ENCODE results near the gene TAC4. TPM values are rescaled to one million over a fixed set of nuclear protein-coding genes. Genes with fewer than 3 reads are reported as not detected.

TAC4 gene
- total and polyA plus RNA-seq, 2 of the 13 experiments (the other 11 are each of a cell fraction or from before 2014, with no cell fraction given), result not detected

DNA sequence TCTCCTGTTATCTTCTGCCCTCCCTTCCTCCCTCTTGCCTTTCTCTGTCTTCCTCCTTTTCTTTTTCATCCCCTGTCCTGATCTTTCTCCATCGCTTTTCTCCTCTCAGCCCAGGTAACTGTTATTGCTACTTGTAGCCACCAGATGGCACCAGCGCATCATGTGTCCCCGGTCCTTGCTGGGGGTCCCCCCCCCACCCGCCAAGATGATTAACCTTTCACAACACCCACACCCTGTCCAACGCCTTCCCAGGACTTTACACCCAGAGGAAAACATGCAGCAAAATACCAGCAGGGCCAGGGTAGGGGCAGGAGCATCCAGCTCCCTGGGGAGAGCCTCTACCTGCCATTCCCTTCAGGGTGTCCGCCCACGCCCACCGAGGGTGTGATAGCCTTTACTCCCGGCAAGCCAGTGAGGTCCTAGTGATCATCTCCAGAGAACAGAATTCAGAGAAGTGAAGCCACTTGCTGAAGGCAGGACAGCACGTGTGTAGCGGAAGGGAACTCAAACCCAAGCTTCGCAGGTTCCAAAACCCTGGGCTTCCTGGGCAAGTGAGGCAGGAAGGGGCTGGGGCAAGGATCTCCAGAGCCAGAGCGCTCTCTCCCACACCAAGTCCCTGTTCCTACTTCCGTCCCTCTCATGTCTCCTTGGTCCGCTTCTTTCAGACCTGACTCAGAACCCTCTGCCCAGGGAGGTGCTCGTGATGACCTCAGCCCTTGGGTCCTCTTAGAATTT is 13.4 kb upstream of the TAC4 start (continued):
- TF ChIP-seq FOXJ3 (CRISPR knock-in tag; IDR thresholded peaks at IDR 0.05; ENCODE audit: borderline replicate concordance) (no peak), MEF2D (CRISPR knock-in tag; IDR thresholded peaks at IDR 0.05) (peak; percentile 75; the same call in 1 of the 2 replicates), ZKSCAN1 (IDR thresholded peaks at IDR 0.05; ENCODE audit: low read length) (no peak), TP53 (CRISPR knock-in tag; conservative IDR thresholded peaks at IDR 0.05) (no peak), ZFAT (CRISPR knock-in tag; conservative IDR thresholded peaks at IDR 0.05) (no peak), ZNF713 (CRISPR knock-in tag; IDR thresholded peaks at IDR 0.05) (no peak), CBX5 (CRISPR knock-in tag; IDR thresholded peaks at IDR 0.05; ENCODE audit: borderline replicate concordance) (peak; percentile 69; the same call in 1 of the 2 replicates), ESRRA (CRISPR knock-in tag; IDR thresholded peaks at IDR 0.05; ENCODE audit: low read depth) (no peak), GATA4 (IDR thresholded peaks at IDR 0.05; ENCODE audit: borderline replicate concordance, low read depth) (no peak), KAT8 (CRISPR knock-in tag; IDR thresholded peaks at IDR 0.05) (peak; percentile 55; the same call in 1 of the 2 replicates), HNRNPUL1 (IDR thresholded peaks at IDR 0.05; ENCODE audit: low read depth, low read length) (no peak), GATAD1 (CRISPR knock-in tag; IDR thresholded peaks at IDR 0.05) (peak; percentile 46; the same call in 1 of the 2 replicates), JDP2 (CRISPR knock-in tag; IDR thresholded peaks at IDR 0.05; ENCODE audit: borderline replicate concordance) (no peak), ZBTB7A (CRISPR knock-in tag; IDR thresholded peaks at IDR 0.05) (no peak)
- TF ChIP-seq, protein P1, sequence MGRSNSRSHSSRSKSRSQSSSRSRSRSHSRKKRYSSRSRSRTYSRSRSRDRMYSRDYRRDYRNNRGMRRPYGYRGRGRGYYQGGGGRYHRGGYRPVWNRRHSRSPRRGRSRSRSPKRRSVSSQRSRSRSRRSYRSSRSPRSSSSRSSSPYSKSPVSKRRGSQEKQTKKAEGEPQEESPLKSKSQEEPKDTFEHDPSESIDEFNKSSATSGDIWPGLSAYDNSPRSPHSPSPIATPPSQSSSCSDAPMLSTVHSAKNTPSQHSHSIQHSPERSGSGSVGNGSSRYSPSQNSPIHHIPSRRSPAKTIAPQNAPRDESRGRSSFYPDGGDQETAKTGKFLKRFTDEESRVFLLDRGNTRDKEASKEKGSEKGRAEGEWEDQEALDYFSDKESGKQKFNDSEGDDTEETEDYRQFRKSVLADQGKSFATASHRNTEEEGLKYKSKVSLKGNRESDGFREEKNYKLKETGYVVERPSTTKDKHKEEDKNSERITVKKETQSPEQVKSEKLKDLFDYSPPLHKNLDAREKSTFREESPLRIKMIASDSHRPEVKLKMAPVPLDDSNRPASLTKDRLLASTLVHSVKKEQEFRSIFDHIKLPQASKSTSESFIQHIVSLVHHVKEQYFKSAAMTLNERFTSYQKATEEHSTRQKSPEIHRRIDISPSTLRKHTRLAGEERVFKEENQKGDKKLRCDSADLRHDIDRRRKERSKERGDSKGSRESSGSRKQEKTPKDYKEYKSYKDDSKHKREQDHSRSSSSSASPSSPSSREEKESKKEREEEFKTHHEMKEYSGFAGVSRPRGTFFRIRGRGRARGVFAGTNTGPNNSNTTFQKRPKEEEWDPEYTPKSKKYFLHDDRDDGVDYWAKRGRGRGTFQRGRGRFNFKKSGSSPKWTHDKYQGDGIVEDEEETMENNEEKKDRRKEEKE (IDR thresholded peaks at IDR 0.05), result no peak
- TF ChIP-seq, protein P2, sequence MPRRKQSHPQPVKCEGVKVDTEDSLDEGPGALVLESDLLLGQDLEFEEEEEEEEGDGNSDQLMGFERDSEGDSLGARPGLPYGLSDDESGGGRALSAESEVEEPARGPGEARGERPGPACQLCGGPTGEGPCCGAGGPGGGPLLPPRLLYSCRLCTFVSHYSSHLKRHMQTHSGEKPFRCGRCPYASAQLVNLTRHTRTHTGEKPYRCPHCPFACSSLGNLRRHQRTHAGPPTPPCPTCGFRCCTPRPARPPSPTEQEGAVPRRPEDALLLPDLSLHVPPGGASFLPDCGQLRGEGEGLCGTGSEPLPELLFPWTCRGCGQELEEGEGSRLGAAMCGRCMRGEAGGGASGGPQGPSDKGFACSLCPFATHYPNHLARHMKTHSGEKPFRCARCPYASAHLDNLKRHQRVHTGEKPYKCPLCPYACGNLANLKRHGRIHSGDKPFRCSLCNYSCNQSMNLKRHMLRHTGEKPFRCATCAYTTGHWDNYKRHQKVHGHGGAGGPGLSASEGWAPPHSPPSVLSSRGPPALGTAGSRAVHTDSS (CRISPR knock-in tag; conservative IDR thresholded peaks at IDR 0.05), result no peak
- TF ChIP-seq, protein P3, sequence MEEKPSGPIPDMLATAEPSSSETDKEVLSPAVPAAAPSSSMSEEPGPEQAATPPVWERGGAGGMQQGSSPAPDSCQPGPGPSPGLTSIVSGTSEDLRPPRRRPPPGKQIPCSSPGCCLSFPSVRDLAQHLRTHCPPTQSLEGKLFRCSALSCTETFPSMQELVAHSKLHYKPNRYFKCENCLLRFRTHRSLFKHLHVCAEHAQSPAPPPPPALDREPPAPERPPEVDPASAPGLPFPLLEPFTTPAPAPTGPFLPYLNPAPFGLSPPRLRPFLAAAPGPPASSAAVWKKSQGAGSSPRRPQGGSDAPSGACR (CRISPR knock-in tag; IDR thresholded peaks at IDR 0.05), result 0 out of 2 replicates have a peak, but pooled peaks have one; percentile 19

All from HepG2 (cell line).